Measurements from ENCODE around the gene LSAMP.

Gene LSAMP

GRCh38 chr3:116291141-116291540 lies 154.1 kb downstream of the LSAMP start:
- DNase-seq (ENCODE audit: low read depth in 3 of 3), result no peak

- no peak for DNase-seq (ENCODE audit: low read depth in 3 of 3)
These were observed 156.8 kb downstream of the LSAMP start for GRCh38 chr3:116288485-116288884.

- DNase-seq (ENCODE audit: low read depth in 3 of 3), result no peak
These were observed 159.4 kb downstream of the LSAMP start for GRCh38 chr3:116285781-116286421.

GRCh38 chr3:116281313-116282143 lies 163.8 kb downstream of the LSAMP start:
- no peak for DNase-seq (ENCODE audit: low read depth in 3 of 3)

- no peak for DNase-seq (ENCODE audit: low read depth in 3 of 3)
These were observed 165.1 kb downstream of the LSAMP start for GRCh38 chr3:116280130-116280740.

- DNase-seq (ENCODE audit: low read depth in 3 of 3), result no peak
These were observed 168.6 kb downstream of the LSAMP start for GRCh38 chr3:116276675-116277074.

- DNase-seq (ENCODE audit: low read depth in 3 of 3), result no peak
These were observed 175.2 kb downstream of the LSAMP start for GRCh38 chr3:116270056-116270455.

- DNase-seq (ENCODE audit: low read depth in 3 of 3), result no peak
These were observed 178.2 kb downstream of the LSAMP start for GRCh38 chr3:116267116-116267515.

GRCh38 chr3:116265976-116266584 lies 179.2 kb downstream of the LSAMP start:
- no peak for DNase-seq (ENCODE audit: low read depth in 3 of 3)

GRCh38 chr3:116265320-116265695 lies 180.0 kb downstream of the LSAMP start:
- no peak for DNase-seq (ENCODE audit: low read depth in 3 of 3)

- no peak for DNase-seq (ENCODE audit: low read depth in 3 of 3)
These were observed 180.6 kb downstream of the LSAMP start for GRCh38 chr3:116264546-116265319.

GRCh38 chr3:116263842-116264545 lies 181.3 kb downstream of the LSAMP start:
- no peak for DNase-seq (ENCODE audit: low read depth in 3 of 3)

- DNase-seq (ENCODE audit: low read depth in 3 of 3), result no peak
These were observed 184.8 kb downstream of the LSAMP start for GRCh38 chr3:116260491-116260890.

GRCh38 chr3:116259984-116260383 lies 185.3 kb downstream of the LSAMP start:
- no peak for DNase-seq (ENCODE audit: low read depth in 3 of 3)

- DNase-seq (ENCODE audit: low read depth in 3 of 3), result no peak
These were observed 188.3 kb downstream of the LSAMP start for GRCh38 chr3:116256843-116257485.

- no peak for DNase-seq (ENCODE audit: low read depth in 3 of 3)
These were observed 190.7 kb downstream of the LSAMP start for GRCh38 chr3:116254541-116254940.

GRCh38 chr3:116253511-116253910 lies 191.8 kb downstream of the LSAMP start:
- DNase-seq (ENCODE audit: low read depth in 3 of 3), result no peak

- DNase-seq (ENCODE audit: low read depth in 3 of 3), result no peak
These were observed 197.7 kb downstream of the LSAMP start for GRCh38 chr3:116247605-116248004.

GRCh38 chr3:116246406-116246980 lies 198.8 kb downstream of the LSAMP start:
- no peak for DNase-seq (ENCODE audit: low read depth in 3 of 3)

GRCh38 chr3:116242825-116243224 lies 202.5 kb downstream of the LSAMP start:
- DNase-seq (ENCODE audit: low read depth in 3 of 3), result no peak

Data from stimulated activated CD4-positive, alpha-beta T cell treated with anti-CD3 and anti-CD28 coated beads, TNF-alpha, amount 100 ng/mL, for 24 hours (primary cell).